Liver (tissue), 9 donors: Measurements from ENCODE around the gene BNC2. TPM values are rescaled to one million over a fixed set of nuclear protein-coding genes. Genes with fewer than 3 reads are reported as not detected.

Source experiments
- DNase-seq: peaks from one replicate; pipeline ENCODE4 v3.0.0-alpha.2; 2017; ENCODE audit warnings: low spot score
- H3K27ac ChIP-seq, 2 donors: one replicate each; pipeline ENCODE4 v1.7.0; 2013; ENCODE audit warnings: inconsistent platforms in 2 of 2, low read length in 2 of 2, control low read depth in 1 of 2, low read depth in 1 of 2, mild to moderate bottlenecking in 1 of 2
- H3K27me3 ChIP-seq, 4 donors: one replicate each; pipeline versions ENCODE4 v1.6.1 to v1.7.0; 2013; ENCODE audit warnings: low read length in 3 of 4, inconsistent platforms in 1 of 4, mild to moderate bottlenecking in 1 of 4, moderate library complexity in 1 of 4; ENCODE audit not compliant: control insufficient read depth in 4 of 4, insufficient read depth in 4 of 4
- H3K36me3 ChIP-seq, 4 donors: one replicate each; pipeline versions ENCODE4 v1.6.1 to v1.7.0; 2013; ENCODE audit warnings: low read length in 3 of 4, mild to moderate bottlenecking in 3 of 4, low read depth in 1 of 4, moderate library complexity in 1 of 4; ENCODE audit not compliant: control insufficient read depth in 4 of 4, insufficient read depth in 3 of 4
- H3K4me1 ChIP-seq, 4 donors: one replicate each; pipeline versions ENCODE4 v1.6.1 to v1.7.0; 2013; ENCODE audit warnings: low read length in 3 of 4, mild to moderate bottlenecking in 3 of 4, moderate library complexity in 1 of 4; ENCODE audit not compliant: control insufficient read depth in 4 of 4, insufficient read depth in 4 of 4
- H3K4me3 ChIP-seq, 3 donors: one replicate each; pipeline versions ENCODE4 v1.6.1 to v1.7.0; 2013; ENCODE audit warnings: low read length in 3 of 3, control low read depth in 1 of 3, low read depth in 1 of 3, mild to moderate bottlenecking in 1 of 3
- H3K9ac ChIP-seq, 2 donors: one replicate each; pipeline ENCODE4 v1.7.0; 2013; ENCODE audit warnings: low read length in 2 of 2, mild to moderate bottlenecking in 2 of 2, moderate library complexity in 2 of 2, control low read depth in 1 of 2, low read depth in 1 of 2
- H3K9me3 ChIP-seq, 4 donors: one replicate each; pipeline versions ENCODE4 v1.6.1 to v1.7.0; 2013; ENCODE audit warnings: low read length in 3 of 4; ENCODE audit not compliant: control insufficient read depth in 4 of 4
- EGR1 ChIP-seq, 2 donors: IDR thresholded peaks; 2 replicates each; pipeline ENCODE4 v1.6.1; 2016 to 2018; ENCODE audit warnings: antibody characterized with exemption in 2 of 2, low read depth in 2 of 2
- FOXA2 ChIP-seq: IDR thresholded peaks from 2 replicates; pipeline ENCODE4 v1.6.1; 2016; ENCODE audit warnings: antibody characterized with exemption
- GABPA ChIP-seq, 2 donors: IDR thresholded peaks in 1 of 2; conservative IDR thresholded peaks in 1 of 2; 2 replicates each; pipeline ENCODE4 v1.6.1; 2016; ENCODE audit warnings: antibody characterized with exemption in 2 of 2, mild to moderate bottlenecking in 1 of 2, moderate library complexity in 1 of 2
- HNF4A ChIP-seq, 2 donors: conservative IDR thresholded peaks; 2 replicates each; pipeline ENCODE4 v1.6.1; 2016; ENCODE audit warnings: antibody characterized with exemption in 2 of 2, mild to moderate bottlenecking in 2 of 2
- HNF4G ChIP-seq: IDR thresholded peaks from 2 replicates; pipeline ENCODE4 v1.6.1; 2016; ENCODE audit warnings: antibody characterized with exemption
- JUND ChIP-seq, 2 donors: IDR thresholded peaks; 2 replicates each; pipeline ENCODE4 v1.6.1; 2016; ENCODE audit warnings: antibody characterized with exemption in 2 of 2
- MAX ChIP-seq: IDR thresholded peaks from 2 replicates; pipeline ENCODE4 v1.6.1; 2016; ENCODE audit warnings: antibody characterized with exemption
- NR2F2 ChIP-seq: IDR thresholded peaks from 2 replicates; pipeline ENCODE4 v1.6.1; 2016; ENCODE audit warnings: antibody characterized with exemption
- RAD21 ChIP-seq, 2 donors: IDR thresholded peaks; 2 replicates each; pipeline ENCODE4 v1.6.1; 2016; ENCODE audit warnings: antibody characterized with exemption in 2 of 2, mild to moderate bottlenecking in 2 of 2
- REST ChIP-seq: IDR thresholded peaks from 2 replicates; pipeline ENCODE4 v1.6.1; 2016; ENCODE audit warnings: antibody characterized with exemption, mild to moderate bottlenecking
- RXRA ChIP-seq, 2 donors: IDR thresholded peaks; 2 replicates each; pipeline ENCODE4 v1.6.1; 2017 to 2018; ENCODE audit warnings: antibody characterized with exemption in 2 of 2, mild to moderate bottlenecking in 1 of 2
- SP1 ChIP-seq: IDR thresholded peaks from 2 replicates; pipeline ENCODE4 v1.6.1; 2018; ENCODE audit warnings: antibody characterized with exemption, mild to moderate bottlenecking
- YY1 ChIP-seq: IDR thresholded peaks from 2 replicates; pipeline ENCODE4 v1.6.1; 2016; ENCODE audit warnings: antibody characterized with exemption, mild to moderate bottlenecking
- WGBS: extraction: QIAGEN DNeasy Blood & Tissue Kit; methylation state at CpG from one replicate; pipeline ENCODE4 v1.1.7; 2013; 5-methylcytosine and 5-hydroxymethylcytosine counted together
- polyA plus RNA-seq, 2 donors: library from polyadenylated mRNA; stranded (reverse) in 1 of 2; unstranded in 1 of 2; fragments of 200-250 nt in 1 of 2; fragments of >200 nt in 1 of 2; fragmentation: Nextera tagmentation in 1 of 2; extraction: Ambion mirVana in 1 of 2; gene quantifications; one replicate each; pipeline versions ENCODE4 v1.2.1 to v1.2.3, GENCODE V29; 2013 to 2015
- total RNA-seq, 2 donors: library from RNA; depleted of rRNA; stranded (reverse); fragments of >200 nt; gene quantifications; one replicate each; pipeline ENCODE4 v1.2.3, GENCODE V29; 2014
- TF ChIP-seq, protein P1 (sequence below): IDR thresholded peaks from 2 replicates; pipeline ENCODE4 v1.6.1; 2016; ENCODE audit warnings: antibody characterized with exemption
- TF ChIP-seq, protein P2 (sequence below): IDR thresholded peaks from 2 replicates; pipeline ENCODE4 v1.6.1; 2016; ENCODE audit warnings: antibody characterized with exemption
- TF ChIP-seq, protein P3 (sequence below): fragments of 150-350 bp; IDR thresholded peaks from 2 replicates; pipeline ENCODE4 v1.5.1; 2017; ENCODE audit warnings: improper control_type of control experiment, low read depth, low read length; ENCODE audit not compliant: missing input control
- donor health status: healthy.
- donor health status: healthy.
- donor health status: healthy.
- donor health status: healthy.
- donor health status: healthy.

BNC2 gene
- total and polyA plus RNA-seq, 4 donors = 0.07 to 0.67 (median 0.08) TPM

- H3K27ac ChIP-seq = no peak overlapping the region
- H3K4me3 ChIP-seq = no peak overlapping the region
- no peaks in the 10 kb centered on the region for H3K9me3 ChIP-seq
- no peaks in the 10 kb centered on the region for H3K4me1 ChIP-seq
- TF ChIP-seq RAD21 (IDR thresholded peaks at IDR 0.05) (no peak), YY1 (no peak), HNF4A (conservative IDR thresholded peaks at IDR 0.05) (no peak)
- WGBS = 67% methylated on average over 3 of the region's 3 CpGs
- DNase-seq = no peak
- H3K9ac ChIP-seq = no peak overlapping the region
- H3K36me3 ChIP-seq = no peaks in the 10 kb centered on the region
- peaks cover 0 to 3% (median 0%) of the 10 kb centered on the region in 4 donors for H3K27me3 ChIP-seq
These were observed 245.7 kb downstream of the BNC2 start for GRCh38 chr9:16624744-16625117.

DNA sequence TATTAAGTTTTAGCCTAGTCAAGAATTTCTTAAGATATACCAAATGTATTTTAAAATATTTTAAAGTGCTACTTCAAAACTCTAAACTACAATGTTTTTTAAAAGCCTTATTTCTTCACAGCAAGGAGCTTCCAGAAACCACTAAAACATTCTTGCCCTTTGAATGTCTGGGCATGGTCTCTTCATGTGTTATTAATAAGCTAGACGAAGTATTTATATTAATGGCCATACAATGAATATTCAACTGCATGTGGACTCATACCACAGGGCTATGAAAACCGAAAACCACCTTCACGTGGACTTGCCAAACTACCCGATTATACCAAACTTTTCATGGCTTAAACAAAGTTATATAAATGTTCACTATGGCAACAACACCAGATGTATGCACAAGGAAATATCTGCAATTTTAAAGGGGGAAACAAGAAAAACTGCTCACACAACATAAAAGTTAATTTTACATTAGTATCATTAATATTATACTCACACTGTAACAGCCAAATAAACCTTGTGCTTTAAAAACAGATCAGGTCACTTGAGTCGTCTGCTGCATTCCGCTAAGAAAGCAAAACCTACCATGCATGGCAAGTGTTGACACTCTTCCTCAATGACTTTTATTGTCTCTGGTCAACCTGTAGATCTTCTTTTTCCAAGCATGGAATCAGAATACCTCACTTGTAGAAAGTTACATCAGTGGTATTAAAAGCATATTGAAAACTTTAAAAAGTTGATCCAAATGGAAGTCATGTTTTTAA is 246.3 kb downstream of the BNC2 start:
- TF ChIP-seq, protein P1, sequence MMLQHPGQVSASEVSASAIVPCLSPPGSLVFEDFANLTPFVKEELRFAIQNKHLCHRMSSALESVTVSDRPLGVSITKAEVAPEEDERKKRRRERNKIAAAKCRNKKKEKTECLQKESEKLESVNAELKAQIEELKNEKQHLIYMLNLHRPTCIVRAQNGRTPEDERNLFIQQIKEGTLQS = no peak
- TF ChIP-seq, protein P2, sequence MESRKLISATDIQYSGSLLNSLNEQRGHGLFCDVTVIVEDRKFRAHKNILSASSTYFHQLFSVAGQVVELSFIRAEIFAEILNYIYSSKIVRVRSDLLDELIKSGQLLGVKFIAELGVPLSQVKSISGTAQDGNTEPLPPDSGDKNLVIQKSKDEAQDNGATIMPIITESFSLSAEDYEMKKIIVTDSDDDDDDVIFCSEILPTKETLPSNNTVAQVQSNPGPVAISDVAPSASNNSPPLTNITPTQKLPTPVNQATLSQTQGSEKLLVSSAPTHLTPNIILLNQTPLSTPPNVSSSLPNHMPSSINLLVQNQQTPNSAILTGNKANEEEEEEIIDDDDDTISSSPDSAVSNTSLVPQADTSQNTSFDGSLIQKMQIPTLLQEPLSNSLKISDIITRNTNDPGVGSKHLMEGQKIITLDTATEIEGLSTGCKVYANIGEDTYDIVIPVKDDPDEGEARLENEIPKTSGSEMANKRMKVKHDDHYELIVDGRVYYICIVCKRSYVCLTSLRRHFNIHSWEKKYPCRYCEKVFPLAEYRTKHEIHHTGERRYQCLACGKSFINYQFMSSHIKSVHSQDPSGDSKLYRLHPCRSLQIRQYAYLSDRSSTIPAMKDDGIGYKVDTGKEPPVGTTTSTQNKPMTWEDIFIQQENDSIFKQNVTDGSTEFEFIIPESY = no peak
- TF ChIP-seq SP1 (no peak), EGR1 (IDR thresholded peaks at IDR 0.05; ENCODE audit: low read depth in 2 of 2) (no peak), RAD21 (IDR thresholded peaks at IDR 0.05) (no peak), YY1 (no peak), HNF4G (no peak), NR2F2 (no peak), RXRA (IDR thresholded peaks at IDR 0.05) (no peak), HNF4A (conservative IDR thresholded peaks at IDR 0.05) (no peak), GABPA (IDR thresholded peaks at IDR 0.05 in 1 of 2, conservative IDR thresholded peaks at IDR 0.05 in 1 of 2) (no peak)
- TF ChIP-seq, protein P3, sequence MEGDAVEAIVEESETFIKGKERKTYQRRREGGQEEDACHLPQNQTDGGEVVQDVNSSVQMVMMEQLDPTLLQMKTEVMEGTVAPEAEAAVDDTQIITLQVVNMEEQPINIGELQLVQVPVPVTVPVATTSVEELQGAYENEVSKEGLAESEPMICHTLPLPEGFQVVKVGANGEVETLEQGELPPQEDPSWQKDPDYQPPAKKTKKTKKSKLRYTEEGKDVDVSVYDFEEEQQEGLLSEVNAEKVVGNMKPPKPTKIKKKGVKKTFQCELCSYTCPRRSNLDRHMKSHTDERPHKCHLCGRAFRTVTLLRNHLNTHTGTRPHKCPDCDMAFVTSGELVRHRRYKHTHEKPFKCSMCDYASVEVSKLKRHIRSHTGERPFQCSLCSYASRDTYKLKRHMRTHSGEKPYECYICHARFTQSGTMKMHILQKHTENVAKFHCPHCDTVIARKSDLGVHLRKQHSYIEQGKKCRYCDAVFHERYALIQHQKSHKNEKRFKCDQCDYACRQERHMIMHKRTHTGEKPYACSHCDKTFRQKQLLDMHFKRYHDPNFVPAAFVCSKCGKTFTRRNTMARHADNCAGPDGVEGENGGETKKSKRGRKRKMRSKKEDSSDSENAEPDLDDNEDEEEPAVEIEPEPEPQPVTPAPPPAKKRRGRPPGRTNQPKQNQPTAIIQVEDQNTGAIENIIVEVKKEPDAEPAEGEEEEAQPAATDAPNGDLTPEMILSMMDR = no peak
- Histone ChIP-seq H3K27ac (no peak overlapping the region), H3K9me3 (no peaks in the 10 kb centered on the region), H3K4me3 (no peak overlapping the region), H3K4me1 (no peaks in the 10 kb centered on the region), H3K9ac (no peak overlapping the region), H3K27me3 (peaks cover 0 to 3% (median 0%) of the 10 kb centered on the region in 4 donors), H3K36me3 (no peaks in the 10 kb centered on the region)
- WGBS = 82% methylated on average over 6 of the region's 6 CpGs
- no peak for DNase-seq

DNA sequence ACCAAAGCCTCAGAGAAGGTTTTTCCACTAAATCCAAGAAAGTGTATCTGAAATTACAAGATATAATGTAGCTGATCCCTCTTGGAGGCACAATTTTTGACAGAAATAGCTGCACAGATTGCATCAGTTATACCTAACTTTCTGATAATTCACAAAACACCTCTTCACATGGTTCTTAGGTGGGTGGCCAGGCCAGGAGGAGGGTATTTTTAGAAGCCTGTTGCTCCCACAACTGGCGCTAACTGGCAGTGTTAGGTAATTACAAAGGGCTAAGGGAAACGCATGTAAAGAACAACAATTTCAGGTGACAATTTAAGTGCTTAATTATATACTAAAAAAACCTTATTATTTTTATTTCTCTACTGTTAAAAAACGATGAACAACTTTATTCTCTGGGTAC is 247.9 kb downstream of the BNC2 start:
- no peak for DNase-seq
- H3K9me3 ChIP-seq = no peaks in the 10 kb centered on the region
- peaks cover 0 to 3% (median 0%) of the 10 kb centered on the region in 4 donors for H3K27me3 ChIP-seq
- no peaks in the 10 kb centered on the region for H3K36me3 ChIP-seq
- no peak overlapping the region for H3K9ac ChIP-seq
- no peak overlapping the region for H3K4me3 ChIP-seq
- H3K27ac ChIP-seq = no peak overlapping the region
- no peaks in the 10 kb centered on the region for H3K4me1 ChIP-seq
- WGBS = 79% methylated on average over 3 of the region's 3 CpGs
- TF ChIP-seq, protein P1 = no peak
- no peak for TF ChIP-seq JUND (IDR thresholded peaks at IDR 0.05)
- no peak for TF ChIP-seq HNF4G
- no peak for TF ChIP-seq HNF4A (conservative IDR thresholded peaks at IDR 0.05)
- TF ChIP-seq, protein P3 = no peak
- no peak for TF ChIP-seq FOXA2
- no peak for TF ChIP-seq MAX
- TF ChIP-seq NR2F2 = no peak
- TF ChIP-seq REST = no peak
- no peak for TF ChIP-seq GABPA (IDR thresholded peaks at IDR 0.05 in 1 of 2, conservative IDR thresholded peaks at IDR 0.05 in 1 of 2)
- TF ChIP-seq YY1 = no peak
